AG10803 (cell line): ENCODE data around the gene CADPS2.

Experiments used
- DNase-seq: peaks from one replicate; pipeline ENCODE4 v3.0.0; 2010; ENCODE audit warnings: low read depth
- H3K4me3 ChIP-seq: 2 replicates; pipeline ENCODE4 v1.5.1; 2011; ENCODE audit warnings: mild to moderate bottlenecking, low read length, control low read depth
- TF ChIP-seq, protein P1 (sequence below): conservative IDR thresholded peaks from 2 replicates; pipeline ENCODE4 v1.5.1; 2011; ENCODE audit warnings: mild to moderate bottlenecking, low read length, control low read depth, inconsistent platforms

The CADPS2 gene

GRCh38 chr7:122460936-122461335 lies 425.3 kb downstream of the CADPS2 start:
- DNase-seq: no peak
- no peak overlapping the region for H3K4me3 ChIP-seq
- TF ChIP-seq, protein P1, sequence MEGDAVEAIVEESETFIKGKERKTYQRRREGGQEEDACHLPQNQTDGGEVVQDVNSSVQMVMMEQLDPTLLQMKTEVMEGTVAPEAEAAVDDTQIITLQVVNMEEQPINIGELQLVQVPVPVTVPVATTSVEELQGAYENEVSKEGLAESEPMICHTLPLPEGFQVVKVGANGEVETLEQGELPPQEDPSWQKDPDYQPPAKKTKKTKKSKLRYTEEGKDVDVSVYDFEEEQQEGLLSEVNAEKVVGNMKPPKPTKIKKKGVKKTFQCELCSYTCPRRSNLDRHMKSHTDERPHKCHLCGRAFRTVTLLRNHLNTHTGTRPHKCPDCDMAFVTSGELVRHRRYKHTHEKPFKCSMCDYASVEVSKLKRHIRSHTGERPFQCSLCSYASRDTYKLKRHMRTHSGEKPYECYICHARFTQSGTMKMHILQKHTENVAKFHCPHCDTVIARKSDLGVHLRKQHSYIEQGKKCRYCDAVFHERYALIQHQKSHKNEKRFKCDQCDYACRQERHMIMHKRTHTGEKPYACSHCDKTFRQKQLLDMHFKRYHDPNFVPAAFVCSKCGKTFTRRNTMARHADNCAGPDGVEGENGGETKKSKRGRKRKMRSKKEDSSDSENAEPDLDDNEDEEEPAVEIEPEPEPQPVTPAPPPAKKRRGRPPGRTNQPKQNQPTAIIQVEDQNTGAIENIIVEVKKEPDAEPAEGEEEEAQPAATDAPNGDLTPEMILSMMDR: no peak

DNA sequence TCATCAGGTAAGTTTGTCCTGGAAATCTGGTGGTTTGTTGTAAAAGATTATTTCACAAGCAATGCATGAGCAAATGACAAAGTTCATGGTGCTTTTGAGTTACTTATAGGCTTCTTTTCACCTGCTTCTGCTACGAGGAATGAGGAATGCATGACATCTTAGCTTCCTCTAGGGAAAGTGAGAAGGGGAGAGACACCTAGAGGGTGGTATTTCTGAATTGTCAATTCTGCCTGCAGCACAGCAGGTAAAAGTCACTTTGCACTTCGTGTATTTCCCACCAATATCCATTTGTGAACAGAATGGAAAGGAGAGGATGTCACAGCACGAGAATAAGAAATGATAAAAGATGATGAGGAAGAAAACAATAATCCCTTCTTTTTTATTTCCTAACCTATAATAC lies 428.3 kb downstream of the CADPS2 start:
- H3K4me3 ChIP-seq: no peak overlapping the region
- DNase-seq: no peak
- TF ChIP-seq, protein P1: no peak

- no peak for DNase-seq
- H3K4me3 ChIP-seq: no peak overlapping the region
- TF ChIP-seq, protein P1: no peak
These were observed 428.9 kb downstream of the CADPS2 start for GRCh38 chr7:122457325-122457724.

DNA sequence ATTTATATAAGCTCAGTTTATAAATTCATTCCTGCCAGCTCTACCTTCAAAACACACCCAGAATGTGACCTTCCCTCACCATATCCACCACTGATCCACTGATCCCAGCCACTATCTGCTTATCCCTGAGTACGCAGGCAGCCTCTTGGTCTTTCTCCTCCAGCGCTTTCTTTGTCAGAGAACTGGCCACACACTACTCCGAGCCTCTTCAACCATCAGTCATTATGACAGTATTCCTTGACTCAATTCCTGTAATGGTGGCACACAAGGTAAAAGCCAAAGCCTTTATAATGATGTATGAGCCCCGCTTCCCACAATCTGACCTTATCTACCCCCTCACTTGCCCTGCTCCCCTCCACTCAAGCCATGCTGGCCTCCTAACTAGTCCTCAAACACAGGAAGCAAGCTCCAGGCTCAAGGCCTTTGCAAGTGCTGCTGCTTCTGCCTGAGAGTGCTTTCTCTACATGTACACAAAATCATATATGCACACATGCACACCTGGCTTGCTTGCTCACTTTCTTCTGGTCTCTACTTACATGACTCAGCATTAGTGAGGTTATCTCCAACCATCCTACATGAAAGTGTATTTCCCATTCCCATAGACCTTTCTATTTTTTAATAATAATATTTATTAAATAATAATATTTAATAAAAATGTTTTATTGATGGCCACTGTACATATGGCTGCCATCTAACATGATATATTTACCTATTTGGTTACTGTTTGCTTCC lies 431.3 kb downstream of the CADPS2 start:
- TF ChIP-seq, protein P1: no peak
- no peak for DNase-seq
- H3K4me3 ChIP-seq: no peak overlapping the region

DNA sequence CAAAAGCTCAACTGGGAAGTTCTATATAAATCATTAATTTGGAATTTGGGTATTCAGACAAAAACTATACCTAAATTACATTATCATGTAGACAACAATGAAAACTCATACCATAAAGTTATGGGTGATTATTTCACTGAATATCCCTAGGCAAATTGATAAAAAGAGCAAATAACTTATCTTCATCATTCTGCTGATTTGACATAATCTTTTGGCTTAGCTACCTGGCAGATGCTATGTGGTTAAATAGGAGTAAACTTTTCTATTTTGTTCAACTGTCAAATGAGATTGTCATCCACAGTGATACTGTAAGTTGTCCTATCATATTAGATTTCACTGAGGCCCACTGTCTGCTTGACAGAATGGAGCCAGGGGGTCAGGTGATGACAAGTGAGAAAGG lies 432.8 kb downstream of the CADPS2 start:
- TF ChIP-seq, protein P1: no peak
- H3K4me3 ChIP-seq: no peak overlapping the region

DNA sequence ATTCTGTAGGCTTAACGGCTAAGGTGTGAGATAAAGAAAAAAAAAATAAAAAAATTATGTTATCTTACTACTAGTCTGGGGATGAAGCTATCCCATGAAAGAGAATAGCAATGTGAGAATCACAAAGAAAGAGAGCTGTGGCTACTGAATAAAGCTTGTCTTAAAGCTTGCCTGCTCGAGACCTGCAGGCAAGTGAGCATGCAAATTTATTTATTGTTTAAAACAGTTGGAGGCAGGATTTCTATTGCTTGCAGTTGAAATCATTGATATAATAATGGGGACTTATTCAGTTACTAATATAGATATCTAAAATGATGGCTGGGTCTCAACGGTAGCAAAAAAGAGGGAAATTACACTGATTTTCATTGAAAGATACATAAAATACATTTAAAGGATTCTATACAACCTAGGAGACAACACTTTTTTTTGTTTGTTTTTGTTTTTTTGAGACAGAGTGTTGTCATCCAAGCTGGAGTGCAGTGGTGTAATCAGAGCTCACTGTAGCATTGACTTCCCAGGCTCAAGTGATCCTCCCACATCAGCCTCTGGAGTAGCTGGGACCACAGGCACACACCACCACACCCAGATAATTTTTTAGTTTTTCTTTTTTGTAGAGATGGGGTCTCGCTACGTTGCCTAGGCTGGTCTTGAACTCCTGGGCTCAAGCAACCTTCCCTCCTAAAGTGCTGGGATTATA lies 437.2 kb downstream of the CADPS2 start:
- TF ChIP-seq, protein P1: no peak
- no peak overlapping the region for H3K4me3 ChIP-seq
- no peak for DNase-seq

More for the DNA sequence above, 432.8 kb downstream of the CADPS2 start:
- DNase-seq: no peak

GRCh38 chr7:122442929-122443328 lies 443.3 kb downstream of the CADPS2 start:
- no peak overlapping the region for H3K4me3 ChIP-seq
- TF ChIP-seq, protein P1: no peak
- no peak for DNase-seq
